HL-60 (cell line): ENCODE measurements around the gene ZNF865.

Experiments used
- CTCF ChIP-seq: IDR thresholded peaks from one replicate; pipeline ENCODE4 v1.5.1; 2011; ENCODE audit warnings: low read length, control low read depth, inconsistent platforms; ENCODE audit not compliant: insufficient read depth
- GABPA ChIP-seq: IDR thresholded peaks from 2 replicates; pipeline ENCODE4 v1.6.1; 2012; ENCODE audit warnings: low read depth

GRCh38 chr19:55640577-55641425, 35.4 kb downstream of the ZNF865 start, which contains the start of gene ZNF580:
- TF ChIP-seq CTCF = no peak
- TF ChIP-seq GABPA = peak; percentile 62; the same call in 1 of the 2 replicates
